Body of pancreas (tissue), 4 donors: ENCODE measurements around the gene TSPAN3. TPM values are rescaled to one million over a fixed set of nuclear protein-coding genes. Genes with fewer than 3 reads are reported as not detected.
A peak's percentile ranks its signal among the peaks of the same experiment; 100 is the strongest.

Experiments
- ATAC-seq: fragments of 150-250 bp; one replicate; pipeline ENCODE4 v1.9.1; 2016
- DNase-seq, 4 donors: peaks; one replicate each; pipeline ENCODE4 v3.0.0-alpha.2; 2019
- H3K27ac ChIP-seq, 4 donors: fragments of 200-600 bp; sonication (generic); 1 replicate in 3 of 4; 2 replicates in 1 of 4; pipeline versions ENCODE4 v1.5.1 to v1.6.1; 2016 to 2019; ENCODE audit warnings: mild to moderate bottlenecking in 1 of 4, mixed read lengths in 1 of 4, moderate library complexity in 1 of 4
- H3K27me3 ChIP-seq, 2 donors: fragments of 200-600 bp; sonication (generic); one replicate each; pipeline ENCODE4 v1.6.0; 2016; ENCODE audit warnings: mild to moderate bottlenecking in 1 of 2
- H3K36me3 ChIP-seq, 2 donors: fragments of 200-600 bp; sonication (generic); replicated peaks in 1 of 2; 2 replicates each; pipeline ENCODE4 v1.5.1; 2016; ENCODE audit warnings: low read depth in 2 of 2; ENCODE audit not compliant: insufficient read depth in 1 of 2
- H3K4me1 ChIP-seq: fragments of 200-600 bp; sonication (generic); one replicate; pipeline ENCODE4 v1.6.0; 2016
- H3K4me3 ChIP-seq, 2 donors: fragments of 200-600 bp; sonication (generic); 1 replicate in 1 of 2; 2 replicates in 1 of 2; pipeline ENCODE4 v1.5.1; 2016 to 2019
- H3K9me3 ChIP-seq, 3 donors: fragments of 200-600 bp; sonication (generic); 1 replicate in 2 of 3; 2 replicates in 1 of 3; pipeline ENCODE4 v1.5.1; 2016
- CTCF ChIP-seq, 7 experiments: fragments of 450-650 bp in 4 of 7; fragments of 200-600 bp in 3 of 7; sonication (generic) in 3 of 7; IDR thresholded peaks; one replicate each; pipeline ENCODE4 v1.5.1; 2016 to 2019; ENCODE audit warnings: antibody characterized with exemption in 7 of 7
- POLR2A ChIP-seq, 3 donors: fragments of 450-650 bp; IDR thresholded peaks; one replicate each; pipeline ENCODE4 v1.6.1; 2016; ENCODE audit warnings: antibody characterized with exemption in 3 of 3, mild to moderate bottlenecking in 2 of 3
- WGBS, 2 donors: methylation state at CpG; one replicate each; pipeline ENCODE4 v1.1.5; 2017; 5-methylcytosine and 5-hydroxymethylcytosine counted together
- intact Hi-C: fragments of 100-400 bp; cut with DNase I; formaldehyde crosslinking; loops from one replicate; pipeline ENCODE4 v1.15.1; 2023
- total RNA-seq, 2 donors: library from RNA; depleted of rRNA; stranded (reverse); fragments of >200 nt; gene quantifications; one replicate each; pipeline ENCODE4 v1.1.0, GENCODE V29; 2016

Gene TSPAN3
- total RNA-seq, 2 donors from 2014 or later: 99.1 to 118 TPM

- no peaks in the 10 kb centered on the region for H3K27me3 ChIP-seq
- WGBS, 2 donors: 55 to 74% methylated on average over 6 to 9 of the region's 9 CpGs
- intact Hi-C loops: no loop called here
- H3K27ac ChIP-seq: peak overlapping the region in 1 of 4 donors; percentile 1
- H3K9me3 ChIP-seq: no peaks in the 10 kb centered on the region
- H3K36me3 ChIP-seq: no peaks in the 10 kb centered on the region
- no peak overlapping the region for H3K4me3 ChIP-seq
- no peak for TF ChIP-seq POLR2A (IDR thresholded peaks at IDR 0.05)
- no peak for TF ChIP-seq CTCF (IDR thresholded peaks at IDR 0.05)
- H3K4me1 ChIP-seq: peaks cover 20% of the 10 kb centered on the region
- ATAC-seq (no peak), DNase-seq (no peak)
Measured at GRCh38 chr15:76996076-76996525, 74.8 kb downstream of the TSPAN3 start.

DNA sequence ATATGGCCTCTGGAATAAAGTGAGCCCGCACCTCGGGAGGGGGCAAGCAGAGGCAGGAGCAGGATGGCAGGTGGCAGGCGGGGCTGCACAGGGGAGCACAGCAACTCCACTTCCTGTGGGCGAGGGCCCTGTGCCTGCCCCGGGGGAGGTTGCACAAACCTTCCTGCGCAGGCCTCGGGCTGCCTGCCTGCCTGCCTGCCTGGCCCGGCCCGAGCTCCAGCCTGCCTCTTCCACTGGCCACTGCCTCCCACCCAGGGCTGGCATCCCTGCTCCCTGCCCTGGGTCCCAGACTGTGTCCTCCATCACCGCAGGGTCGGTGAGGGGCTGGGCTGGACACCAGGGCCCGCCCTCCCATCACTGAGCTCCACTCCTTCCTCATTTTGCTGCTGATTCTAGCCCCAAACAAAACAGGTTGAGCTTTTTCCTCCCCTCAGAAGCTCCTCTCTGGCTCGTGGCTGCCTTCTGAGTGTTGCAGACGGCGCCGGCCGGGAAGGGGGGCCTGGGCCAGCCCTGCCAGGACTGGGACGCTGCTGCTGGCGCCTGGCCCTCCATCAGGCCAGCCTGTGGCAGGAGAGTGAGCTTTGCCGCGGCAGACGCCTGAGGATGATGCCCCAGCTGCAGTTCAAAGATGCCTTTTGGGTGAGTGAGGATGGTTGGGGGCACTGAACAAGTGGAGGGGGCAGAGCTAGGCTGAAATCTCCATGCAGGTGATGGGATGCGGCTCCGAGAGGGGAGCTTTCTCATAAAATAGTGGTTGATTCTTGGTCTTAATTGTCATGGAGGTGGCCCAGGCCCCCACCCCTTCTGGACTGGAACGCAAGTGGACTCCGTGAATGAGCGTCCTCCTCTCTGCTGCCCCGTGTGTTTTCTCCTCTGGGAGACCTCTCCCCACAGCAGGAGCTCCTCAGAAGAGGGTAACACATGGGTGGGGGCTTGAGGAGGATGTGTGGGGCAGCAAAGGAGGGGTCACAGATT, 75.7 kb downstream of the TSPAN3 start, which contains the start of gene PSTPIP1:
PSTPIP1 (plus strand) TSS at position 156 of the 975 bp plus-strand sequence; CDS start at position 604, 448 bp downstream.
- DNase-seq (peak in 1 of 4 donors; percentile 10), ATAC-seq (no peak)
- H3K9me3 ChIP-seq: no peaks in the 10 kb centered on the region
- TF ChIP-seq CTCF (IDR thresholded peaks at IDR 0.05): no peak
- TF ChIP-seq POLR2A (IDR thresholded peaks at IDR 0.05): peak in 1 of 3 donors; percentile 15
- intact Hi-C loops: no loop called here
- 64 to 82% methylated on average over 19 to 25 of the region's 28 CpGs for whole genome bisulfite sequencing, 2 donors
- peak within 1 kb of the TSS in 1 of 4 donors; percentile 58 for H3K27ac ChIP-seq
- no peaks in the 10 kb centered on the region for H3K27me3 ChIP-seq
- H3K4me1 ChIP-seq: peaks cover 23% of the 10 kb centered on the region
- H3K36me3 ChIP-seq: no peaks in the 10 kb centered on the region
- H3K4me3 ChIP-seq: no peak within 1 kb of the TSS

- Histone ChIP-seq H3K36me3 (no peaks in the 10 kb centered on the region), H3K9me3 (no peaks in the 10 kb centered on the region), H3K4me3 (no peak overlapping the region), H3K4me1 (peaks cover 23% of the 10 kb centered on the region), H3K27ac (peak overlapping the region in 1 of 4 donors; percentile 58), H3K27me3 (no peaks in the 10 kb centered on the region)
- WGBS, 2 donors: 86 to 87% methylated on average over 5 of the region's 6 CpGs
- intact Hi-C loops: no loop called here
- ATAC-seq (no peak), DNase-seq (no peak)
- TF ChIP-seq CTCF (IDR thresholded peaks at IDR 0.05) (no peak), POLR2A (IDR thresholded peaks at IDR 0.05) (no peak)
Measured at GRCh38 chr15:76994496-76994895, 76.4 kb downstream of the TSPAN3 start.

GRCh38 chr15:76994001-76994400, 76.9 kb downstream of the TSPAN3 start:
- intact Hi-C loops: no loop called here
- no peaks in the 10 kb centered on the region for H3K36me3 ChIP-seq
- no peak overlapping the region for H3K4me3 ChIP-seq
- WGBS, 2 donors: 72 to 78% methylated on average over 4 to 8 of the region's 8 CpGs
- peak overlapping the region in 1 of 4 donors; percentile 22 for H3K27ac ChIP-seq
- TF ChIP-seq CTCF (IDR thresholded peaks at IDR 0.05) (no peak), POLR2A (IDR thresholded peaks at IDR 0.05) (no peak)
- H3K4me1 ChIP-seq: peaks cover 23% of the 10 kb centered on the region
- no peaks in the 10 kb centered on the region for H3K27me3 ChIP-seq
- H3K9me3 ChIP-seq: no peaks in the 10 kb centered on the region
- ATAC-seq (no peak), DNase-seq (peak in 2 of 4 donors; percentile 14 to 45)
